HG03097 (cell line): ENCODE data around the gene RAB17.
A peak's percentile ranks its signal among the peaks of the same experiment; 100 is the strongest.

Experiments
- ATAC-seq: cut with Tn5 transposase; IDR thresholded peaks from one replicate; pipeline ENCODE4 v1.9.1; 2021; ENCODE audit not compliant: unreplicated experiment, low FRiP score

Gene RAB17

GRCh38 chr2:237565974-237566373 lies 24.6 kb downstream of the RAB17 start:
- ATAC-seq = no peak

GRCh38 chr2:237564526-237565131 lies 25.9 kb downstream of the RAB17 start:
- ATAC-seq = no peak

DNA sequence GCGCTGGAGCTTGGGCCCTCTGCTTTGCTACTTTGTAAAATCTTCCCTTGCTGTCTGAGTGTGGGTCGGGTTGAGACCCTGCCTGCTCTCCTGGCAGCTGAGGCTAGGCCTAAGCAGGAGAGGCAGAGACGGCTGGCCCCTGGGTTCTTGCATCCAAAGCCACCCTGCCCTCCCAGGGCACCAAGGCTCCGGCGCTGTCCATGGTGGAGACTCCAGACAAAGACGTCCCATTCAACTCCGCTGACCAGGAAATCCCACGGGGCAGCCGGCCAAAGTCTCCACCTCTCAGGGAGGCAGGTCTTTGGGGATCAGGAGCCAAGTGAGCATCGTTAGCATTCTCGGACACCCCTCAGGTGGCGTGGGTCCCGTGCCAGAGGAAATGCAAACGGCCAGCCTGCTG lies 26.7 kb downstream of the RAB17 start:
- no peak for ATAC-seq

GRCh38 chr2:237561221-237561620 lies 29.3 kb downstream of the RAB17 start:
- no peak for ATAC-seq

GRCh38 chr2:237558961-237559641 lies 31.4 kb downstream of the RAB17 start:
- no peak for ATAC-seq

DNA sequence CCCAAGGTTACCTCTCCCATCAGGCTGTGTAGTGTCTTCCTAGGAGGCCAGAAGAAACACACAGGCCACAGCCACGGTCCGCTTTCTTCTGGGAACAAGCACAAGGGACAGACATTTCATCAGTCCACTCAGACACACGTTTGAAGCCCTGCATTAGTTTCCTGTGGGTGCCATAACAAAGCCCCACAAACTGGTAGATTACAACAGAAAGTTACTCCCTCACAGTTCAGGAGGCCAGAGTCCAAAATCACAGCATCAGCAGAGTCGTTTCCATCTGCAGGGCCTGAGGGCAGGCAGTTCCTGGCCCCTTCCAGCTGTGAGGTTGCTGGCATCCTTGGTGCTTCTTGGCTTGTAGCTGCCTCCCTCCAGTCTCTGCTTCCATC lies 32.9 kb downstream of the RAB17 start:
- no peak for ATAC-seq

GRCh38 chr2:237556773-237557632 lies 33.5 kb downstream of the RAB17 start:
- peak; percentile 90 for ATAC-seq

GRCh38 chr2:237555560-237555959 lies 35.0 kb downstream of the RAB17 start:
- no peak for ATAC-seq

DNA sequence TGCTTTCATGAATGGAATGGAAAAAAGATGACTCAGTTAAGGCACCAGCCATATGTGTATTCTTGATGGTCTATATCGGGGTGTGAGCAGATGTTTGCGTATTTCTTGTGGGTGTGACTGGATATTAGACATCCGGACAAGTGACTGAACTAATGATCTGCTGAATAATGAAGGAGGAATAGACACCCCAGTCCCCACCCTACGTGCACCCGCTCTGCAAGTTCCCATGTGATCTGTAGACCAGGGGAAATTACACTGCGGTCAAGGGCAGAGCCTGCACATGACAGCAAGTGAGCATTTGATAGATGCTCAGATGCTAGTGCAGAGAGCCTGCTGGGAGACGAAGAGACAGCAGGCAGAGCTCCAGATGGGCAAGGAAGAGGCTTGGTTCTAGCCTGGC lies 36.6 kb downstream of the RAB17 start:
- no peak for ATAC-seq

GRCh38 chr2:237552908-237553307 lies 37.6 kb downstream of the RAB17 start:
- no peak for ATAC-seq

DNA sequence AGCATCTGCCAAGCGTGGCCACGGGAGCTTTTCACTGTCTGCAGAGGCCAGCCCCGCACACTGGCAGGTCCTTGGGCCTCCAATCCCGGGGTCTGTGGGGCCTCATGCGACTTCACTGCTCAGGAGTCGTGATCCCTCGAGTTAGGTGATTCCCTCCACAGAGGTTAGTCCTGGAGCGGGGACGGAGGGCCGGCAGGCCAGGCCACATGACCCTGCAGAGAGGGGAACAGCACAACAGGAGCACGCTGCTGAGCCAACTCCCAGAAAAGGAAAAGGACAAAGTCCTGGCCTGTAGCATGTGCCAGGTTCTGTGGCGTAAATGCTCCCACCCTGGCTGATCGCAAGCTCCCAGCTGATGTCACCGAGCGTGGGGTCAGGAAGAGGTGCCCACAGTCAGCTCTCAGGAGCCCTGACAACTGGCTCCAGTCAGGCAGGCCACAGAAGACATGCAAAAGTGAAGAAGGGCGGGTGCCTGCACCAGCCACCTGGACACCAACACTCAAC lies 39.4 kb downstream of the RAB17 start:
- ATAC-seq = no peak

DNA sequence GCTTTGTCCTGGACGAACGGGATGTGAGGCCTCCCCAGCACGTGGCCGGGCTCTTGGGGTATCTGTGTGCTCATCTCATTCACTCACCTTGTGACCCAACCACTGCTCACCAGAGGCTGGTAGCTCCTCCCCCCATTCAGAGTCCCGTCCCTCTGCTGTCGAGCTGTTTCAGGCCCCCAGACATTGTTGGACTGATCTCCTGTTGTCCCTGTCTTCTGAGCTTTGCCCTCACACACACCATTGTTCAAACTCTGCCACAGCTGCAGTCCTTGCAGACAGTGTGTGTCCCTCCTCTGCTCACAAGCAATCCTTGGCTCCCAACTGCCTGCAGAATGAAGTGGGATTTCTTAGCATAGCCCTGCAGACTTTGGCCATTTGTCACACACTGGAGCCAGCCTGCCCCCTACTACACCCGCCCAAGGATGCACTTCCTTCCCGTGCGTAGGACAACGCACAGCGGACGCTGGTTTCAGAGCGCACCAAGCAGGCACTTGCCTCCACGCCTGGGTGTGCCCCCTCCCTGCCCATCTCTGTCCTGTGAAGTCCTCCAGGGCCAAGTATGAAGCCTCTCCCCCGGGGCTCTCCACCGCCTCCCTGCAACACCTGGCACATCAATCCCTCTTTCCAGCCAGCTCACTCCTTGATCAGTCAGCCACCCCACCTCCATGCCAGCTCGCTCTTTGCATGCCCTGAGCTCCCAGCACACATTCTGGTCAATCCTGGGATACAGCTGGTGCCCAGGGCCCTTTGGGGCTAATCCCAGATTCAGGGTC lies 40.7 kb downstream of the RAB17 start:
- no peak for ATAC-seq

GRCh38 chr2:237549216-237549615 lies 41.3 kb downstream of the RAB17 start:
- no peak for ATAC-seq

GRCh38 chr2:237547841-237548416 lies 42.6 kb downstream of the RAB17 start:
- no peak for ATAC-seq

- ATAC-seq = no peak
Observed at GRCh38 chr2:237546876-237547395, 43.6 kb downstream of the RAB17 start.

DNA sequence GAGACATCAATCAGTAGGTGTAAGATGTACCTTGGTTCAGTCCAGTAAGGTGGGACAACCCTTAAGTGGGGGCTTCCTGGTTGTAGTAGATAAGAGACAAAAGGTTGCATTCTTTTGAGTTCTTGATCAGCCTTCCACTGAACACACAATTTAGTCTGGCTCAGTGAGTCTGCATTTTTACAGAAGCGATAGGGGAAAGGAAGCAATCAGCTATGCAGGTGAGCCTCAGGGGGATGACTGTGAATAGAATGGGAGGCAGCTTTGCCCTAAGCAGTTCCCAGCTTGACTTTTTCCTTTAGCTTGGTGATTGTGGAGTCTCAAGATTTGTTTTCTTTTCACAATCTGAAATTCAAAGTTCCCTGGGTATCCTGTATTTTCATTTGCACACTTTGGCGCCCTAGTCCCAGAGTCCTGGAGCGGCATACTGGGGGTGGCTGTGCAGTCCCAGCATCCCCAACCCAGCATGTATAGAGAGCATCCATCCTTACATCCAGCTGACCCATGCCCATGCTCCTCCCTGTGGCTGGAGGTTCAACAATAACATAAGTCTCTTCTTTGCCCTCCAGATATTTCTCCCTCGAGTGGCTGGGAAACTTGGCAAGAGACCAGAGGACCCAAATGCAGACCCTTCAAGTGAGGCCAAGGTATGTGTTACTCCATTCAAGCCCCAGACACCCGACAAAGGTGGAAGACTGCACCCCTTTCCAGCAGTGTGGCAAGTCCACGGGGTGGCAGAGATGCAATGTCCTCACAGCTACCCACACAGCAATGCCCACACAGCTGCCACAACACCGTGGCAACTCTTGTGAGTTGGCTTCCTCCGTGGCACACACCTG lies 44.3 kb downstream of the RAB17 start:
- no peak for ATAC-seq

DNA sequence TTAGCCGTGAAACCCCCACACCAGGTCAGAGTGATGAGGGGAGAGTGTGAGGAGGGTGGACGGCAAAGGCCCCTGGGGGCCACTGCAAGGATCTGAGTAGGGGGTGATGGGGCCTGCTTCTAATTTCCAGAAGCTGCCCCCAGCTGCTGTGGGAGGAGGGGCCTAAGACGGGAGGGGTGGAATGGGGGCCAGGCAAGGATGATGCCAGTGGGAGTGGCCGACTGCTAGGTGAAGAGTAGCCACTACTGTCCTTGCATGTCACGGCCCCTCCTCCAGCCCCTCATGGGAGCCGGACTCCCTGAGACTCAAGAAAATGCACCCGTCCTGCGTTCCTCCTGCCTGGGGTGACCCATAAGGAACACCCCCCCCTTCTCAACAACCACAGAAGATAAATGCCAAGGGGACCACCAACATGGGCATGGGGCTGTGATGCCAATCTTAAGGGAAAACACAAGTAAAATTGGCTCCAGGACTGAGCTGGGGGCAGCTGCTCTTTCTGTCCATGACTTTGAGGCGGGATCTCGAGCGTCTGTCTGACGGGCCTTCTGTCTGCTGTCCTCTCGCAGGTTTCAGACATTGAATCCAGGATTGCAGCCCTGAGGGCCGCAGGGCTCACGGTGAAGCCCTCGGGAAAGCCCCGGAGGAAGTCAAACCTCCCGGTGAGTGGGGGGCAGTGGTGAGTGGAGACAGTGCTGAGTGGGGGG lies 48.4 kb downstream of the RAB17 start:
- ATAC-seq = no peak

GRCh38 chr2:237541243-237541642 lies 49.3 kb downstream of the RAB17 start:
- no peak for ATAC-seq

- no peak for ATAC-seq
Observed at GRCh38 chr2:237540823-237541222, 49.7 kb downstream of the RAB17 start.
